B cell (primary cell): ENCODE data around the gene MED31. TPM values are rescaled to one million over a fixed set of nuclear protein-coding genes. Genes with fewer than 3 reads are reported as not detected.

Experiments
- ATAC-seq: fragments of 200-7000 bp; cut with Tn5 transposase; one replicate; pipeline ENCODE4 v1.10.0; 2021; ENCODE audit warnings: low read depth, mild to moderate bottlenecking, moderate number of reproducible peaks, moderate library complexity
- CTCF ChIA-PET: fragments of 350-600 bp; sonication (Branson Sonifier 250); formaldehyde crosslinking; loops from one replicate; lab custom pipeline; 2021; ENCODE audit warnings: antibody characterized with exemption, inconsistent platforms; lab: Charles Lee
- POLR2A ChIA-PET: fragments of 350-600 bp; sonication (Branson Sonifier 250); formaldehyde crosslinking; loops from one replicate; lab custom pipeline; 2021; ENCODE audit warnings: antibody characterized with exemption; lab: Charles Lee
- DNase-seq: peaks from one replicate; pipeline ENCODE4 v3.0.0; 2013
- H2AFZ ChIP-seq: 2 replicates; pipeline ENCODE4 v1.6.1; 2012; ENCODE audit warnings: mild to moderate bottlenecking, low read depth, low read length; ENCODE audit not compliant: insufficient read depth, poor library complexity, severe bottlenecking
- H3K27ac ChIP-seq, 2 donors: 1 replicate in 1 of 2; 2 replicates in 1 of 2; pipeline ENCODE4 v1.5.1; 2012 to 2013; ENCODE audit warnings: low read length in 2 of 2, mild to moderate bottlenecking in 2 of 2, moderate library complexity in 1 of 2
- H3K27me3 ChIP-seq, 4 experiments: fragments of 200-600 bp in 1 of 4; sonication (generic) in 1 of 4; replicated peaks in 1 of 4; 1 replicate in 2 of 4; 2 replicates in 2 of 4; pipeline versions ENCODE4 v1.6.1 to v1.7.0; 2013 to 2016; ENCODE audit warnings: low read length in 3 of 4, mild to moderate bottlenecking in 2 of 4, mixed read lengths in 1 of 4, moderate library complexity in 1 of 4; ENCODE audit not compliant: insufficient read depth in 4 of 4, control insufficient read depth in 3 of 4; ENCODE audit errors: control extremely low read depth in 1 of 4
- H3K36me3 ChIP-seq, 2 experiments: replicated peaks in 1 of 2; 1 replicate in 1 of 2; 2 replicates in 1 of 2; pipeline versions ENCODE4 v1.6.1 to v1.7.1; 2013; ENCODE audit warnings: low read length in 1 of 2; ENCODE audit not compliant: insufficient read depth in 2 of 2, control insufficient read depth in 1 of 2; ENCODE audit errors: control extremely low read depth in 1 of 2, extremely low read depth in 1 of 2
- H3K4me1 ChIP-seq, 2 donors: fragments of 200-600 bp in 1 of 2; sonication (generic) in 1 of 2; 1 replicate in 1 of 2; 2 replicates in 1 of 2; pipeline versions ENCODE4 v1.5.1 to v1.6.1; 2013 to 2017; ENCODE audit warnings: low read length in 2 of 2; ENCODE audit not compliant: control insufficient read depth in 2 of 2, insufficient read depth in 2 of 2
- H3K4me2 ChIP-seq: replicated peaks from 2 replicates; pipeline ENCODE3; 2012; ENCODE audit warnings: mild to moderate bottlenecking, low read depth, low read length; ENCODE audit not compliant: poor library complexity, severe bottlenecking
- H3K4me3 ChIP-seq, 5 experiments: fragments of 200-600 bp in 1 of 5; sonication (generic) in 1 of 5; 1 replicate in 3 of 5; 2 replicates in 2 of 5; pipeline versions ENCODE4 v1.5.1 to v1.7.0; 2011 to 2016; ENCODE audit warnings: low read length in 4 of 5, mild to moderate bottlenecking in 4 of 5, low read depth in 2 of 5, control low read depth in 1 of 5, moderate library complexity in 1 of 5; ENCODE audit not compliant: insufficient read depth in 1 of 5; ENCODE audit errors: control extremely low read depth in 1 of 5, extremely low read depth in 1 of 5
- H3K79me2 ChIP-seq: fragments of 200-600 bp; sonication (generic); one replicate; pipeline ENCODE4 v1.6.0; 2016; ENCODE audit warnings: low read length; ENCODE audit not compliant: control insufficient read depth, insufficient read depth
- H3K9ac ChIP-seq: fragments of 200-600 bp; sonication (generic); 2 replicates; pipeline ENCODE4 v1.6.1; 2017; ENCODE audit warnings: mild to moderate bottlenecking, low read length, moderate library complexity
- H3K9me3 ChIP-seq, 3 donors: one replicate each; pipeline versions ENCODE4 v1.6.1 to v1.7.1; 2013; ENCODE audit warnings: low read length in 2 of 3; ENCODE audit not compliant: control insufficient read depth in 2 of 3, insufficient read depth in 1 of 3; ENCODE audit errors: control extremely low read depth in 1 of 3
- H4K20me1 ChIP-seq: 2 replicates; pipeline ENCODE4 v1.6.0; 2012; ENCODE audit warnings: mild to moderate bottlenecking, low read length; ENCODE audit not compliant: insufficient read depth, control insufficient read depth, poor library complexity, severe bottlenecking
- H3K27ac Mint-ChIP-seq: one replicate; pipeline ENCODE4 v1.8.0; 2021; ENCODE audit warnings: mixed read lengths
- H3K27me3 Mint-ChIP-seq: one replicate; pipeline ENCODE4 v1.8.0; 2021; ENCODE audit warnings: mixed read lengths
- H3K4me1 Mint-ChIP-seq: one replicate; pipeline ENCODE4 v1.8.0; 2021; ENCODE audit warnings: mixed read lengths
- H3K4me3 Mint-ChIP-seq: one replicate; pipeline ENCODE4 v1.8.0; 2021; ENCODE audit warnings: mixed read lengths
- H3K9me3 Mint-ChIP-seq: one replicate; pipeline ENCODE4 v1.8.0; 2022; ENCODE audit warnings: mixed read lengths; ENCODE audit not compliant: insufficient read depth
- CTCF ChIP-seq: fragments of 200-600 bp; IDR thresholded peaks from one replicate; pipeline ENCODE4 v1.8.0; 2022; ENCODE audit warnings: antibody characterized with exemption, mild to moderate bottlenecking
- EZH2 ChIP-seq: IDR thresholded peaks from 2 replicates; pipeline ENCODE4 v1.6.1; 2012; ENCODE audit warnings: borderline replicate concordance, low read depth, mild to moderate bottlenecking, moderate library complexity, low read length; ENCODE audit not compliant: insufficient read depth, poor library complexity, severe bottlenecking
- WGBS: methylation state at CpG from one replicate; pipeline ENCODE4 v1.1.5; 2013; ENCODE audit warnings: missing lambda C conversion rate; ENCODE audit not compliant: insufficient coverage; 5-methylcytosine and 5-hydroxymethylcytosine counted together
- intact Hi-C: fragments of 100-400 bp; cut with micrococcal nuclease; formaldehyde crosslinking; loops from one replicate; pipeline ENCODE4 v1.10.0; 2022
- polyA plus RNA-seq: library from polyadenylated mRNA; depleted of rRNA; stranded (reverse); fragments of >200 nt; gene quantifications from 2 replicates; pipeline ENCODE4 v1.2.3, GENCODE V29; 2012
- total RNA-seq, 2 donors: library from RNA; stranded (reverse); fragments of 120-200 nt in 1 of 2; gene quantifications; 1 replicate in 1 of 2; 2 replicates in 1 of 2; pipeline versions ENCODE4 v1.2.3 to v1.2.4, GENCODE V29; 2013 to 2022

MED31 gene
- total and polyA plus RNA-seq, 2 donors (not counting 1 experiment from before 2014, with no cell fraction given): 9.2 to 25.5 TPM

- Histone ChIP-seq H3K9ac (no peak overlapping the region), H3K4me2 (no peak overlapping the region), H3K79me2 (no peaks in the 10 kb centered on the region), H3K36me3 (no peaks in the 10 kb centered on the region), H3K4me3 (no peak overlapping the region), H4K20me1 (no peaks in the 10 kb centered on the region), H3K9me3 (no peaks in the 10 kb centered on the region), H3K4me1 (peaks cover 0 to 3% of the 10 kb centered on the region in 2 donors), H3K27me3 (peaks cover 0 to 22% (median 11%) of the 10 kb centered on the region in 4 experiments), H2AFZ (no peak overlapping the region), H3K27ac (no peak overlapping the region)
- ATAC-seq: no peak
- Mint-ChIP-seq H3K4me3 (no peak overlapping the region), H3K9me3 (no peaks in the 10 kb centered on the region), H3K27ac (no peak overlapping the region), H3K4me1 (no peaks in the 10 kb centered on the region), H3K27me3 (peaks cover 27% of the 10 kb centered on the region)
- DNase-seq: no peak
- ChIA-PET CTCF (interaction anchor here (1.1 kb wide), 1 partner anchor 11 kb away, joined by 3 read pairs; no protein-coding TSS in a partner anchor), POLR2A (no interaction called here)
- TF ChIP-seq EZH2: no peak
- no peak for TF ChIP-seq CTCF
- intact Hi-C loops: no loop called here
- WGBS: 90% methylated on average over 4 of the region's 4 CpGs
Measured at GRCh38 chr17:6682339-6682738, 30.9 kb upstream of the MED31 start.

GRCh38 chr17:6681671-6682070 lies 30.3 kb upstream of the MED31 start:
- Mint-ChIP-seq H3K27me3 (peaks cover 27% of the 10 kb centered on the region), H3K27ac (no peak overlapping the region), H3K9me3 (no peaks in the 10 kb centered on the region), H3K4me1 (no peaks in the 10 kb centered on the region), H3K4me3 (no peak overlapping the region)
- H4K20me1 ChIP-seq: no peaks in the 10 kb centered on the region
- no peak overlapping the region for H3K4me2 ChIP-seq
- no peaks in the 10 kb centered on the region for H3K36me3 ChIP-seq
- H3K4me1 ChIP-seq: peaks cover 0 to 3% of the 10 kb centered on the region in 2 donors
- WGBS: no CpG with 5 or more reads among the region's 5 CpGs
- ChIA-PET CTCF (interaction anchor here (1.1 kb wide), 1 partner anchor 11 kb away, joined by 3 read pairs; no protein-coding TSS in a partner anchor), POLR2A (no interaction called here)
- H2AFZ ChIP-seq: no peak overlapping the region
- no peak overlapping the region for H3K4me3 ChIP-seq
- no peak for ATAC-seq
- H3K27ac ChIP-seq: no peak overlapping the region
- H3K9ac ChIP-seq: no peak overlapping the region
- intact Hi-C loops: no loop called here
- H3K79me2 ChIP-seq: no peaks in the 10 kb centered on the region
- no peak for TF ChIP-seq EZH2
- TF ChIP-seq CTCF: no peak
- no peak for DNase-seq
- peaks cover 0 to 22% (median 11%) of the 10 kb centered on the region in 4 experiments for H3K27me3 ChIP-seq
- H3K9me3 ChIP-seq: no peaks in the 10 kb centered on the region
